SK-N-SH (cell line): ENCODE results near the gene FCGBP. TPM values are rescaled to one million over a fixed set of nuclear protein-coding genes. Genes with fewer than 3 reads are reported as not detected.

Experiments used
- CTCF ChIA-PET: fragments of 300-600, 350-600 bp; formaldehyde crosslinking; extraction: SDS; loops from one replicate; lab custom pipeline; 2021; lab: Yijun Ruan, JAX
- POLR2A ChIA-PET: fragments of 350-600 bp; sonication (Branson Sonifier 250); formaldehyde crosslinking; extraction: SDS; loops from one replicate; lab custom pipeline; 2020; ENCODE audit warnings: antibody characterized with exemption, inconsistent platforms; lab: Yijun Ruan, JAX
- DNase-seq: peaks from one replicate; pipeline ENCODE4 v3.0.0; 2012
- H2AFZ ChIP-seq: fragments of 200-600 bp; sonication (generic); 2 replicates; pipeline ENCODE4 v1.8.1; 2016; ENCODE audit warnings: antibody characterized with exemption, mild to moderate bottlenecking, low read depth
- H3F3A ChIP-seq: fragments of 200-600 bp; sonication (generic); replicated peaks from 2 replicates; pipeline ENCODE3; 2016; ENCODE audit warnings: antibody characterized with exemption, mild to moderate bottlenecking; ENCODE audit not compliant: insufficient read depth
- H3K27ac ChIP-seq, 2 experiments: fragments of 200-500 bp in 1 of 2; fragments of 200-600 bp in 1 of 2; sonication (Bioruptor generic) in 1 of 2; sonication (generic), shearing (Covaris generic) in 1 of 2; 2 replicates each; pipeline versions ENCODE4 v1.5.1 to v1.6.1; 2014 to 2016; ENCODE audit warnings: low read depth in 2 of 2, inconsistent platforms in 1 of 2, low read length in 1 of 2, mild to moderate bottlenecking in 1 of 2, mixed read lengths in 1 of 2
- H3K27me3 ChIP-seq: fragments of 200-600 bp; sonication (generic), shearing (Covaris generic); 2 replicates; pipeline ENCODE4 v1.6.1; 2016; ENCODE audit warnings: mixed run types; ENCODE audit not compliant: insufficient read depth
- H3K36me3 ChIP-seq, 2 experiments: fragments of 200-500 bp in 1 of 2; fragments of 200-600 bp in 1 of 2; sonication (Bioruptor generic) in 1 of 2; sonication (generic) in 1 of 2; replicated peaks in 1 of 2; 2 replicates each; pipeline versions ENCODE3 to v1.5.1; 2014 to 2016; ENCODE audit warnings: low read length in 1 of 2, mild to moderate bottlenecking in 1 of 2; ENCODE audit not compliant: insufficient read depth in 2 of 2, control insufficient read depth in 1 of 2
- H3K4me1 ChIP-seq, 2 experiments: fragments of 200-500 bp in 1 of 2; fragments of 200-600 bp in 1 of 2; sonication (Bioruptor generic) in 1 of 2; sonication (generic), shearing (Covaris generic) in 1 of 2; 2 replicates each; pipeline versions ENCODE4 v1.5.1 to v1.6.1; 2014 to 2016; ENCODE audit warnings: low read depth in 1 of 2, low read length in 1 of 2, mixed run types in 1 of 2; ENCODE audit not compliant: insufficient read depth in 2 of 2, control insufficient read depth in 1 of 2
- H3K4me2 ChIP-seq: fragments of 200-600 bp; sonication (generic), shearing (Covaris generic); 2 replicates; pipeline ENCODE4 v1.6.1; 2017; ENCODE audit warnings: mixed run types
- H3K4me3 ChIP-seq, 2 experiments: fragments of 200-500 bp in 1 of 2; fragments of 200-600 bp in 1 of 2; sonication (Bioruptor generic) in 1 of 2; sonication (generic), shearing (Covaris generic) in 1 of 2; 2 replicates each; pipeline versions ENCODE4 v1.5.1 to v1.8.1; 2014 to 2016; ENCODE audit warnings: low read depth in 2 of 2, inconsistent platforms in 1 of 2, low read length in 1 of 2, mild to moderate bottlenecking in 1 of 2, mixed read lengths in 1 of 2, moderate library complexity in 1 of 2
- H3K79me2 ChIP-seq: fragments of 200-600 bp; sonication (generic); 2 replicates; pipeline ENCODE4 v1.8.1; 2017; ENCODE audit warnings: mild to moderate bottlenecking; ENCODE audit not compliant: insufficient read depth
- H3K9ac ChIP-seq: fragments of 200-600 bp; sonication (generic); 2 replicates; pipeline ENCODE4 v1.6.1; 2017; ENCODE audit warnings: mixed run types
- H3K9me2 ChIP-seq: fragments of 200-600 bp; sonication (generic); 2 replicates; pipeline ENCODE4 v1.6.1; 2017; ENCODE audit warnings: mixed run types
- H3K9me3 ChIP-seq: fragments of 200-600 bp; sonication (generic); 2 replicates; pipeline ENCODE4 v1.6.1; 2017; ENCODE audit warnings: mixed run types, mild to moderate bottlenecking, moderate library complexity
- H4K20me1 ChIP-seq: fragments of 200-600 bp; sonication (generic); 2 replicates; pipeline ENCODE4 v1.6.1; 2017; ENCODE audit warnings: mild to moderate bottlenecking, mixed run types; ENCODE audit not compliant: insufficient read depth
- CHD2 ChIP-seq: fragments of 150-350 bp; IDR thresholded peaks from 2 replicates; pipeline ENCODE4 v1.6.1; 2018; ENCODE audit warnings: low read length; ENCODE audit not compliant: partially characterized antibody
- EP300 ChIP-seq, 2 experiments: IDR thresholded peaks; 2 replicates each; pipeline versions ENCODE4 v1.4.0 to v1.6.1; 2012; ENCODE audit warnings: borderline replicate concordance in 1 of 2, low read depth in 1 of 2, low read length in 1 of 2
- FOSL2 ChIP-seq: IDR thresholded peaks from 2 replicates; pipeline ENCODE4 v1.4.0; 2012; ENCODE audit warnings: low read depth, mild to moderate bottlenecking, moderate library complexity, borderline replicate concordance
- GABPA ChIP-seq: IDR thresholded peaks from 2 replicates; pipeline ENCODE4 v1.4.0; 2012; ENCODE audit warnings: low read depth, mild to moderate bottlenecking
- IRF3 ChIP-seq: fragments of 150-350 bp; IDR thresholded peaks from 2 replicates; pipeline ENCODE4 v1.6.1; 2016; ENCODE audit warnings: mild to moderate bottlenecking, low read depth, low read length
- MAX ChIP-seq: IDR thresholded peaks from 2 replicates; pipeline ENCODE4 v1.4.0; 2012; ENCODE audit warnings: low read depth
- NRF1 ChIP-seq: IDR thresholded peaks from 2 replicates; pipeline ENCODE4 v1.6.1; 2012; ENCODE audit warnings: low read depth, mild to moderate bottlenecking, low read length
- RFX5 ChIP-seq: IDR thresholded peaks from 2 replicates; pipeline ENCODE4 v1.6.1; 2012; ENCODE audit warnings: mild to moderate bottlenecking, improper control_type of control experiment, low read length
- TAF1 ChIP-seq: IDR thresholded peaks from 2 replicates; pipeline ENCODE4 v1.6.1; 2012; ENCODE audit warnings: low read depth, mild to moderate bottlenecking, low read length, moderate library complexity, borderline replicate concordance
- TCF12 ChIP-seq: IDR thresholded peaks from 2 replicates; pipeline ENCODE4 v1.4.0; 2012
- WGBS: methylation state at CpG from one replicate; pipeline ENCODE4 v1.1.6; 2017; ENCODE audit warnings: low lambda C conversion rate; 5-methylcytosine and 5-hydroxymethylcytosine counted together
- polyA plus RNA-seq, 3 experiments: library from polyadenylated mRNA; depleted of rRNA; stranded (reverse); fragments of >200 nt; gene quantifications; 2 replicates each; pipeline ENCODE4 v1.2.3, GENCODE V29; 2012
- TF ChIP-seq, protein P1 (sequence below): fragments of 200-600 bp; sonication (generic); IDR thresholded peaks from 2 replicates; pipeline ENCODE4 v1.6.1; 2017; ENCODE audit warnings: antibody characterized with exemption, mild to moderate bottlenecking, moderate library complexity
- TF ChIP-seq, protein P2 (sequence below): IDR thresholded peaks from 2 replicates; pipeline ENCODE4; 2012
- TF ChIP-seq, protein P3 (sequence below): IDR thresholded peaks from 2 replicates; pipeline ENCODE4 v1.4.0; 2012; ENCODE audit warnings: low read depth, borderline replicate concordance

Gene FCGBP
- polyA plus RNA-seq, 1 of the 3 experiments (the other 2 are of a cell fraction), result 0.07 TPM

GRCh38 chr19:39943586-39943985 is 9.2 kb upstream of the FCGBP start:
- Histone ChIP-seq H3K27ac (no peak overlapping the region), H3K4me1 (no peaks in the 10 kb centered on the region; a peak in 2 of 4 replicates), H4K20me1 (no peaks in the 10 kb centered on the region), H2AFZ (no peak overlapping the region), H3K4me3 (no peak overlapping the region), H3K27me3 (no peaks in the 10 kb centered on the region), H3K4me2 (no peak overlapping the region), H3F3A (no peaks in the 10 kb centered on the region), H3K36me3 (no peaks in the 10 kb centered on the region), H3K9me3 (no peaks in the 10 kb centered on the region), H3K9ac (no peak overlapping the region), H3K9me2 (no peaks in the 10 kb centered on the region), H3K79me2 (no peaks in the 10 kb centered on the region)
- ChIA-PET CTCF (no interaction called here), POLR2A (no interaction called here)
- no peak for DNase-seq
- 71% methylated on average over 7 of the region's 7 CpGs for WGBS
- TF ChIP-seq TAF1 (no peak), CHD2 (no peak), TCF12 (no peak), IRF3 (no peak), NRF1 (no peak), EP300 (IDR thresholded peaks at IDR 0.05; ENCODE audit: borderline replicate concordance in 1 of 2, low read depth in 1 of 2, low read length in 1 of 2) (no peak), FOSL2 (no peak), MAX (no peak), GABPA (no peak), RFX5 (no peak)
- TF ChIP-seq, protein P1, sequence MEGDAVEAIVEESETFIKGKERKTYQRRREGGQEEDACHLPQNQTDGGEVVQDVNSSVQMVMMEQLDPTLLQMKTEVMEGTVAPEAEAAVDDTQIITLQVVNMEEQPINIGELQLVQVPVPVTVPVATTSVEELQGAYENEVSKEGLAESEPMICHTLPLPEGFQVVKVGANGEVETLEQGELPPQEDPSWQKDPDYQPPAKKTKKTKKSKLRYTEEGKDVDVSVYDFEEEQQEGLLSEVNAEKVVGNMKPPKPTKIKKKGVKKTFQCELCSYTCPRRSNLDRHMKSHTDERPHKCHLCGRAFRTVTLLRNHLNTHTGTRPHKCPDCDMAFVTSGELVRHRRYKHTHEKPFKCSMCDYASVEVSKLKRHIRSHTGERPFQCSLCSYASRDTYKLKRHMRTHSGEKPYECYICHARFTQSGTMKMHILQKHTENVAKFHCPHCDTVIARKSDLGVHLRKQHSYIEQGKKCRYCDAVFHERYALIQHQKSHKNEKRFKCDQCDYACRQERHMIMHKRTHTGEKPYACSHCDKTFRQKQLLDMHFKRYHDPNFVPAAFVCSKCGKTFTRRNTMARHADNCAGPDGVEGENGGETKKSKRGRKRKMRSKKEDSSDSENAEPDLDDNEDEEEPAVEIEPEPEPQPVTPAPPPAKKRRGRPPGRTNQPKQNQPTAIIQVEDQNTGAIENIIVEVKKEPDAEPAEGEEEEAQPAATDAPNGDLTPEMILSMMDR, result no peak
- TF ChIP-seq, protein P2, sequence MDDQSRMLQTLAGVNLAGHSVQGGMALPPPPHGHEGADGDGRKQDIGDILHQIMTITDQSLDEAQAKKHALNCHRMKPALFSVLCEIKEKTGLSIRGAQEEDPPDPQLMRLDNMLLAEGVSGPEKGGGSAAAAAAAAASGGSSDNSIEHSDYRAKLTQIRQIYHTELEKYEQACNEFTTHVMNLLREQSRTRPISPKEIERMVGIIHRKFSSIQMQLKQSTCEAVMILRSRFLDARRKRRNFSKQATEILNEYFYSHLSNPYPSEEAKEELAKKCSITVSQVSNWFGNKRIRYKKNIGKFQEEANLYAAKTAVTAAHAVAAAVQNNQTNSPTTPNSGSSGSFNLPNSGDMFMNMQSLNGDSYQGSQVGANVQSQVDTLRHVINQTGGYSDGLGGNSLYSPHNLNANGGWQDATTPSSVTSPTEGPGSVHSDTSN, result no peak
- TF ChIP-seq, protein P3, sequence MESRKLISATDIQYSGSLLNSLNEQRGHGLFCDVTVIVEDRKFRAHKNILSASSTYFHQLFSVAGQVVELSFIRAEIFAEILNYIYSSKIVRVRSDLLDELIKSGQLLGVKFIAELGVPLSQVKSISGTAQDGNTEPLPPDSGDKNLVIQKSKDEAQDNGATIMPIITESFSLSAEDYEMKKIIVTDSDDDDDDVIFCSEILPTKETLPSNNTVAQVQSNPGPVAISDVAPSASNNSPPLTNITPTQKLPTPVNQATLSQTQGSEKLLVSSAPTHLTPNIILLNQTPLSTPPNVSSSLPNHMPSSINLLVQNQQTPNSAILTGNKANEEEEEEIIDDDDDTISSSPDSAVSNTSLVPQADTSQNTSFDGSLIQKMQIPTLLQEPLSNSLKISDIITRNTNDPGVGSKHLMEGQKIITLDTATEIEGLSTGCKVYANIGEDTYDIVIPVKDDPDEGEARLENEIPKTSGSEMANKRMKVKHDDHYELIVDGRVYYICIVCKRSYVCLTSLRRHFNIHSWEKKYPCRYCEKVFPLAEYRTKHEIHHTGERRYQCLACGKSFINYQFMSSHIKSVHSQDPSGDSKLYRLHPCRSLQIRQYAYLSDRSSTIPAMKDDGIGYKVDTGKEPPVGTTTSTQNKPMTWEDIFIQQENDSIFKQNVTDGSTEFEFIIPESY, result no peak
